GM12874 (cell line): ENCODE data around the gene SLC44A3.

Experiments
- TF ChIP-seq, protein P1 (sequence below): IDR thresholded peaks from 2 replicates; pipeline ENCODE4 v1.5.1; 2011; ENCODE audit warnings: low read depth, mild to moderate bottlenecking, control low read depth, low read length, moderate library complexity; ENCODE audit not compliant: insufficient read depth

Gene SLC44A3

DNA sequence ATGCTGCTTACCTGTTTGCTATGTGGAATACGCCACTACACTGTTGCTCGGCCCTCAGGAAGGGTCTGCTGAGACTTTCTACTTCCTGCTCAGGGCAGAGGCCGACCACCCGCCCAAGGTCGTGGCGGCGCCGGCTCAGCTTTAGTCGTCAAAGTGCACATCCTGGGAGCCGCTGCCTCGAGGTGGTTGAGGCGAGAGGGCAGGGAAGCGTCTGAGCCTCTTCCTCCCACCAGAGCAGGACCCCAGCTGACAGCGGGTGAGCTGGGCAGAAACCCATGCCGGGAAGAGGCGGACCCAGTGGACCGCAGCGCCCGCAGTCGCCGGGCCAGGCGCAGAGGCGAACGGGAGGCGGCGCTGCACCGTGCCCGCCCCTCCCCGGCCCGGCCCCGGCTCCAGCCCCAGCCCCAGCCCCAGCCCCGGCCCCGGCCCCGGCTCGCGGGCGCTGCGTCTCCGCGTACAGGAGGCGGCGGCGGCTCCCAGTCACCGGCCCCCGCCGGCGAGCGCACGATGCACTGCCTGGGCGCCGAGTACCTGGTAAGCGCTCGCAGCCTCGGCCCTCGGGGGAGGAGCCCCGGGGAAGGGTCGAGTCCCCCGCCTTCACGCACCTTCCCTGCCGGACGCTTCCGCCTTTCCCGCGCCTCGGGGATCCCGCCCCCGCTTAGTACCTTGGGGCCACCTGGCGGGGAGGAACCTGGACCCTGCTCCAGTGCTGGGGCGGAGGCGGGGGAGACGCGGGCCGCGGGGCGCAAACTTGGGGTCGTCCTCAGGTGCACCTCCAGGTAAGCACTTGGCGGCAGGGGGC is at the start of gene SLC44A3:
SLC44A3 (plus strand) TSS at position 413 of the 802 bp plus-strand sequence; CDS start at position 508, 95 bp downstream.
- TF ChIP-seq, protein P1, sequence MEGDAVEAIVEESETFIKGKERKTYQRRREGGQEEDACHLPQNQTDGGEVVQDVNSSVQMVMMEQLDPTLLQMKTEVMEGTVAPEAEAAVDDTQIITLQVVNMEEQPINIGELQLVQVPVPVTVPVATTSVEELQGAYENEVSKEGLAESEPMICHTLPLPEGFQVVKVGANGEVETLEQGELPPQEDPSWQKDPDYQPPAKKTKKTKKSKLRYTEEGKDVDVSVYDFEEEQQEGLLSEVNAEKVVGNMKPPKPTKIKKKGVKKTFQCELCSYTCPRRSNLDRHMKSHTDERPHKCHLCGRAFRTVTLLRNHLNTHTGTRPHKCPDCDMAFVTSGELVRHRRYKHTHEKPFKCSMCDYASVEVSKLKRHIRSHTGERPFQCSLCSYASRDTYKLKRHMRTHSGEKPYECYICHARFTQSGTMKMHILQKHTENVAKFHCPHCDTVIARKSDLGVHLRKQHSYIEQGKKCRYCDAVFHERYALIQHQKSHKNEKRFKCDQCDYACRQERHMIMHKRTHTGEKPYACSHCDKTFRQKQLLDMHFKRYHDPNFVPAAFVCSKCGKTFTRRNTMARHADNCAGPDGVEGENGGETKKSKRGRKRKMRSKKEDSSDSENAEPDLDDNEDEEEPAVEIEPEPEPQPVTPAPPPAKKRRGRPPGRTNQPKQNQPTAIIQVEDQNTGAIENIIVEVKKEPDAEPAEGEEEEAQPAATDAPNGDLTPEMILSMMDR, result no peak

DNA sequence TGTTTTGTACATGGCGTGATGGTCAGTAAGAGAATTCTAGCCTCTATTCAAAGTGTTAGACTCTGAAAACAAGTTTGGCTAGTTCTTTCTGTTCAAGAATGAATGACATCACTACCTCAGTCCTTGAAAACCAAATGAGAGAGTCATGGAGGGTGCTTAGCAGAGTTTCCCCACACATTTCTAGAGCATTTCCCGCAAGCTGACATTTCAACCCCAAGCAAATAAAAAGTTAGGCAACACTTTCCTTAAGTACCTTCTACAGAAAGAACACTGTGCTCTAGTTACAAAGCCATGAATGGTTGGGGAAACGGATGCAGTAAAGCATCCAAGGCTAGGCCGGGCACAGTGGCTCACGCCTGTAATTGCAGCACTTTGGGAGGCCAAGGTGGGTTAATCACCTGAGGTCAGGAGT is 47.9 kb upstream of the SLC44A3 start:
- TF ChIP-seq, protein P1, result no peak

DNA sequence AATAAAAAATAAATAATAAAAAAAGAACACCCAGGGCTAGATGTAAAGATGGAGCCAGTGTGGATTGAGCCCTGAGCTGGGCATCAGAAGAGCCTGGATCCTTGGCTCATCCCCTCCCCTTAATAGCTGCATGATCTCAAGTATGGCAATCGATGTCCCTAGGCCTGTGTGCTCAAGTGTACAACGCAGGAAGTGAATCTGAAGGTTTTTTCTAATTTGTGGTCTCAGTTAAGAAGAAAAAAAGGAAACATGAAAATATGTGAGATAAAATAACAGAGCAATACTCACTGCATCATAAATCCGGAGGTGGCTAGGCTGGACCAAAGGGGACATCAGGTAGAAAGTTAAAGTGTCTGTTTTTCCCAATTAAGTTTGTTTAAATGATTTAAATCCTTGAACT is 47.3 kb upstream of the SLC44A3 start:
- TF ChIP-seq, protein P1, result no peak

DNA sequence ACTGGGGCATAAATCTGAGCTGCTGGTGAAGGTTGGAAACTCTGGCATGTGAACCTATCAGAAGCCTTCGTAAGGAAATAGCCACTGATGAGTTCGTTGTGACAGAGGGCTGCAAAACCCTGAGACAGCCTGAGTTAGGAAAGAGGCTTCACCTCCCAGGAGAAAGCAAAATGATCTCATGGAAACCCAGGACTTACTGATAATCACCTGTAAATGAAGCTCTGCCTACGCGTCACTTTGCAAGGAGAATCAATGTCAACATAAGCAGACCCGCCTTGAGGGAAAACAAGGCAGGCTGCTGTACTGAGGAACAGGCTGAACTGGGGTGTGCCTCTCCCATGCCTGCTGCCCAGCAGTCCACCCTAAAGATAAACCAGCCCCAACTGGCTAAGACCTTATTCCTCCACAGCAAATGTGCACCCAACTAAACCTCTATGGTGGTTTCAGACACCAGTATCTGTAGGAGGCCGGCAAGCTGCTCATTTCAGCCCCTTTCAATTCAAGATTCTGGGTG is 46.8 kb upstream of the SLC44A3 start:
- TF ChIP-seq, protein P1, result no peak

DNA sequence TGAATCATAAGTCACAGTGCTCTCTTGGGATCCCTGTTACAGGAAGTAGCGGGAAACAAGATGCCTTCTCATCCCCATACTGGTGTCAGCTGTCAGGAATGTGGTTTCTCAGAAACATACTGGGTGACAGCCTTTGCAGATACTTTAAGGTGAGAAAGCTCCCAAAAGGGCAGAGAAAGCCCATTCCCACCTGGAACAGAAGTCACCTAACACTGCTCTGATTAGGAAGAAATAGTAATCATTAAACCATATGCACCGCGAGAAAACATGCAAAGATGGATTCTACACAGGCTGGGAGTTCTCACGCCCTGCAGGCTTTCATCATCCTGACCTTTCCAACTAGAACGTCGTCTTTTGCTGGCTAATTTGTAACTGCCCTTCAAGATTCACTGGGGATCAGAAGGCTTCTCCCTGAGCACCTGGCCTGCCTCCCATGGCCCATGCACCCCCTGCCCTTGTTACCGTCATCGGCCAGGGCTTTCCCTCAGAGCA is 46.2 kb upstream of the SLC44A3 start:
- TF ChIP-seq, protein P1, result no peak

DNA sequence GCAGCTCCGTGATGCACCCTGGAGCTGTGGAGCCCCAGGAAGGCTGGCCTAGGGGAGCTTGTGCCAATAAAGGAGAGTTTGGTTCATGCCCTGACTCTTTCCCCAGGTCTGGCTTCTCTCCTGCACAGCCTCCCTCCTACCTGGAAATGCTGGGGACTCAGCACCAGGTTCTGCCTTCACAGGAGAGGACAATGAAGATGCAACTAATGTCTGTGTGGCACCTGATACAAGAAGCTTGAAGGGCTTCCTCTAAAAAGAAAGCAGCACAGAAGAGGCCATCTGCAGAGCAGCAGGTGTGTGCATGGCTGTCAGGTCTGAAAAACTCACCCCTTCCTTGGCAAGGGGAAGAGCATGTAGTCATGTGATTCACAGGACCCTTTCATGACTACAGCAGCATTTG is 43.7 kb upstream of the SLC44A3 start:
- TF ChIP-seq, protein P1, result no peak

DNA sequence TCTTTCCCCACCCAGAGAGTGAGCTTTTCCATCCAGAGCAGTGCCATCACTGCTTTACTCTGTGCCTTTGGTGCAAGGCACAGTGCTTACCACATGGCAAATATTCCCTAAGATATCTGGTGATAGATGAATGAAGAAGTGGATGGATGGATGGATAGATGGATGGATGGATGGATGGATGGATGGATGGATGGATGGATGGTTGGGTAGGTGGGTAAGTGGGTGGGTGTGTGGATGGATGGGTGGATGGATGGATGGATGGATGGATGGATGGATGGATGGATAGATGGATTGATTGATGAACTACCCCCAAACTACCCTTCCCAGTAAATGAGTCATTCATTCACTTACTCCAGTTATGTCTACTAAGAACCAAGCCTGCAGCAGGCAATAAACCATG is 42.9 kb upstream of the SLC44A3 start:
- TF ChIP-seq, protein P1, result no peak
